Stomach (tissue), 19 donors: ENCODE measurements around the gene NCOA6. TPM values are rescaled to one million over a fixed set of nuclear protein-coding genes. Genes with fewer than 3 reads are reported as not detected.

Experiments
- DNase-seq, 2 donors: peaks; one replicate each; pipeline versions ENCODE4 v3.0.0 to v3.0.0-alpha.2; 2013 to 2019
- H3K27ac ChIP-seq, 5 donors: fragments of 200-600 bp in 4 of 5; sonication (generic) in 4 of 5; one replicate each; pipeline ENCODE4 v1.5.1; 2013 to 2019; ENCODE audit warnings: mild to moderate bottlenecking in 1 of 5, moderate library complexity in 1 of 5
- H3K27me3 ChIP-seq, 3 donors: fragments of 200-600 bp; sonication (generic); one replicate each; pipeline ENCODE4 v1.5.1; 2017 to 2019; ENCODE audit warnings: mixed run types in 1 of 3
- H3K36me3 ChIP-seq, 4 donors: fragments of 200-600 bp; sonication (generic); 1 replicate in 3 of 4; 2 replicates in 1 of 4; pipeline ENCODE4 v1.5.1; 2016 to 2019
- H3K4me1 ChIP-seq, 4 donors: fragments of 200-600 bp; sonication (generic); one replicate each; pipeline ENCODE4 v1.5.1; 2016 to 2019
- H3K4me3 ChIP-seq, 4 donors: fragments of 200-600 bp; sonication (generic) in 3 of 4; one replicate each; pipeline ENCODE4 v1.5.1; 2016 to 2019; ENCODE audit warnings: mild to moderate bottlenecking in 1 of 4
- H3K9me3 ChIP-seq, 4 donors: fragments of 200-600 bp; sonication (generic); one replicate each; pipeline ENCODE4 v1.5.1; 2016 to 2019
- EP300 ChIP-seq: sonication (generic); formaldehyde crosslinking; IDR thresholded peaks from one replicate; pipeline ENCODE4 v1.6.1; 2017; ENCODE audit warnings: antibody characterized with exemption
- POLR2A ChIP-seq, 4 donors: fragments of 450-650 bp; IDR thresholded peaks; one replicate each; pipeline ENCODE4 v1.6.1; 2016; ENCODE audit warnings: antibody characterized with exemption in 4 of 4, control low read depth in 2 of 4, mild to moderate bottlenecking in 1 of 4, moderate library complexity in 1 of 4
- POLR2AphosphoS5 ChIP-seq, 3 donors: sonication (generic); formaldehyde crosslinking; IDR thresholded peaks; one replicate each; pipeline ENCODE4 v1.6.1; 2016; ENCODE audit warnings: antibody characterized with exemption in 3 of 3
- WGBS, 5 donors: extraction: QIAGEN DNeasy Blood & Tissue Kit in 3 of 5; methylation state at CpG; one replicate each; pipeline versions ENCODE4 v1.1.5 to v1.1.7; 2013 to 2018; 5-methylcytosine and 5-hydroxymethylcytosine counted together
- intact Hi-C: fragments of 100-400 bp; cut with DNase I; formaldehyde crosslinking; loops from one replicate; pipeline ENCODE4 v1.15.1; 2023; ENCODE audit warnings: low total_unique reads
- long read RNA-seq, 10 donors: transcript quantifications; one replicate each; lab custom pipeline, GENCODE V29; 2026
- polyA plus RNA-seq, 3 donors: library from polyadenylated mRNA; stranded (reverse); fragments of 200-250 nt; gene quantifications; one replicate each; pipeline ENCODE4 v1.2.3, GENCODE V29; 2013
- total RNA-seq, 5 donors: library from RNA; depleted of rRNA; stranded (reverse); fragments of >200 nt; gene quantifications; one replicate each; pipeline versions ENCODE4 v1.1.0 to v1.2.3, GENCODE V29; 2014 to 2016
- TF ChIP-seq, protein P1 (sequence below), 7 experiments: fragments of 450-650 bp in 4 of 7; fragments of 200-600 bp in 3 of 7; sonication (generic) in 3 of 7; IDR thresholded peaks; one replicate each; pipeline ENCODE4 v1.5.1; 2016 to 2019; ENCODE audit warnings: antibody characterized with exemption in 7 of 7, control low read depth in 2 of 7, mild to moderate bottlenecking in 1 of 7
- donor health status: healthy with polysubstance abuse.
- donor health status: Bipolar disorder and iron deficiency.
- donor health status: healthy.

Gene NCOA6
- total RNA-seq = 10 to 100 TPM in 4 of 5 donors, 1 to 10 TPM in 1; 9.7 to 63.8 (median 29.2) TPM
- 10 to 100 TPM; 13.6 to 21.0 (median 15.2) TPM for polyA plus RNA-seq
- long read RNA-seq, donor 1, partial matches to known transcripts = 5 of 5 reads
- long read RNA-seq, donor 1, other reads (novel, unspliced or antisense) = 0 of 5 reads
- long read RNA-seq, donor 2 = 0 reads
- long read RNA-seq, donor 3, partial matches to known transcripts = 6 of 7 reads
- long read RNA-seq, donor 3, other reads (novel, unspliced or antisense) = 0 of 7 reads
- long read RNA-seq, donor 4 = 0 reads
- long read RNA-seq, donor 5, partial matches to known transcripts = 19 of 20 reads
- long read RNA-seq, donor 5, other reads (novel, unspliced or antisense) = 0 of 20 reads
- long read RNA-seq, donor 6, partial matches to known transcripts = 182 of 183 reads
- long read RNA-seq, donor 6, other reads (novel, unspliced or antisense) = 0 of 183 reads
- long read RNA-seq, donor 7, transcript NCOA6-204 (3 exons, 858 nt) = major isoform, 5 of 122 reads
- long read RNA-seq, donor 7, partial matches to known transcripts = 110 of 122 reads
- long read RNA-seq, donor 7, other reads (novel, unspliced or antisense) = 7 of 122 reads
- long read RNA-seq, donor 8, partial matches to known transcripts = 38 of 39 reads
- long read RNA-seq, donor 8, other reads (novel, unspliced or antisense) = 0 of 39 reads
- long read RNA-seq, donor 9, partial matches to known transcripts = 28 of 29 reads
- long read RNA-seq, donor 9, other reads (novel, unspliced or antisense) = 0 of 29 reads
- long read RNA-seq, donor 10 = 0 reads

- Histone ChIP-seq H3K4me3 (peak within 1 kb of the TSS; percentile 85 to 95 (median 92)), H3K4me1 (peaks cover 29 to 47% (median 39%) of the 10 kb centered on the region in 4 donors), H3K27ac (peak within 1 kb of the TSS; percentile 85 to 99 (median 97)), H3K27me3 (no peaks in the 10 kb centered on the region), H3K36me3 (no peaks in the 10 kb centered on the region), H3K9me3 (no peaks in the 10 kb centered on the region)
- peak; percentile 90 to 95 for DNase-seq
- 6 to 22% (median 11%) methylated on average over 14 to 51 of the region's 52 CpGs for WGBS, 5 donors
- TF ChIP-seq EP300 = no peak
- TF ChIP-seq POLR2AphosphoS5 (IDR thresholded peaks at IDR 0.05) = peak in 2 of 3 donors; percentile 2 to 60
- no peak for TF ChIP-seq POLR2A (IDR thresholded peaks at IDR 0.05)
- intact Hi-C loops = no loop called here
Measured at GRCh38 chr20:34825530-34826362, at the start of gene NCOA6. Gene NCOA6, minus strand, starts transcription at chr20:34825651. Its CDS starts 43,296 bp downstream, at chr20:34782355.

- peaks cover 35 to 72% (median 67%) of the 10 kb centered on the region in 4 donors for H3K4me1 ChIP-seq
- TF ChIP-seq POLR2A (IDR thresholded peaks at IDR 0.05) (no peak), POLR2AphosphoS5 (IDR thresholded peaks at IDR 0.05) (peak in 1 of 3 donors; percentile 79)
- TF ChIP-seq, protein P1, sequence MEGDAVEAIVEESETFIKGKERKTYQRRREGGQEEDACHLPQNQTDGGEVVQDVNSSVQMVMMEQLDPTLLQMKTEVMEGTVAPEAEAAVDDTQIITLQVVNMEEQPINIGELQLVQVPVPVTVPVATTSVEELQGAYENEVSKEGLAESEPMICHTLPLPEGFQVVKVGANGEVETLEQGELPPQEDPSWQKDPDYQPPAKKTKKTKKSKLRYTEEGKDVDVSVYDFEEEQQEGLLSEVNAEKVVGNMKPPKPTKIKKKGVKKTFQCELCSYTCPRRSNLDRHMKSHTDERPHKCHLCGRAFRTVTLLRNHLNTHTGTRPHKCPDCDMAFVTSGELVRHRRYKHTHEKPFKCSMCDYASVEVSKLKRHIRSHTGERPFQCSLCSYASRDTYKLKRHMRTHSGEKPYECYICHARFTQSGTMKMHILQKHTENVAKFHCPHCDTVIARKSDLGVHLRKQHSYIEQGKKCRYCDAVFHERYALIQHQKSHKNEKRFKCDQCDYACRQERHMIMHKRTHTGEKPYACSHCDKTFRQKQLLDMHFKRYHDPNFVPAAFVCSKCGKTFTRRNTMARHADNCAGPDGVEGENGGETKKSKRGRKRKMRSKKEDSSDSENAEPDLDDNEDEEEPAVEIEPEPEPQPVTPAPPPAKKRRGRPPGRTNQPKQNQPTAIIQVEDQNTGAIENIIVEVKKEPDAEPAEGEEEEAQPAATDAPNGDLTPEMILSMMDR (IDR thresholded peaks at IDR 0.05) = peak in 5 of 7 experiments; percentile 71 to 99 (median 93)
- H3K27me3 ChIP-seq = no peaks in the 10 kb centered on the region
- no peak overlapping the region for H3K4me3 ChIP-seq
- intact Hi-C loops = loop anchor here (5.0 kb wide), 1 partner anchor 83 kb away; the partner anchor contains the start of genes GSS and MYH7B
- peak overlapping the region; percentile 66 to 95 (median 92) for H3K27ac ChIP-seq
- no peaks in the 10 kb centered on the region for H3K9me3 ChIP-seq
- 5 to 44% (median 25%) methylated on average over 2 of the region's 2 CpGs for WGBS, 5 donors
- DNase-seq = peak; percentile 86 to 93
- no peaks in the 10 kb centered on the region for H3K36me3 ChIP-seq
Measured at GRCh38 chr20:34874094-34874654, 48.7 kb upstream of the NCOA6 start.

- peaks cover 35 to 69% (median 64%) of the 10 kb centered on the region in 4 donors for H3K4me1 ChIP-seq
- no peaks in the 10 kb centered on the region for H3K27me3 ChIP-seq
- no peak for DNase-seq
- 47 to 59% (median 50%) methylated on average over 3 of the region's 3 CpGs for WGBS, 5 donors
- no peaks in the 10 kb centered on the region for H3K36me3 ChIP-seq
- intact Hi-C loops = loop anchor here (5.0 kb wide), 1 partner anchor 84 kb away; the partner anchor contains the start of genes GSS and MYH7B
- no peaks in the 10 kb centered on the region for H3K9me3 ChIP-seq
- H3K4me3 ChIP-seq = no peak overlapping the region
- H3K27ac ChIP-seq = peak overlapping the region in 3 of 5 donors; percentile 92 to 95 (median 92)
- TF ChIP-seq, protein P1 (IDR thresholded peaks at IDR 0.05) = no peak
- TF ChIP-seq EP300 (no peak), POLR2A (IDR thresholded peaks at IDR 0.05) (no peak), POLR2AphosphoS5 (IDR thresholded peaks at IDR 0.05) (no peak)
Measured at GRCh38 chr20:34873583-34874093, 48.2 kb upstream of the NCOA6 start.

DNA sequence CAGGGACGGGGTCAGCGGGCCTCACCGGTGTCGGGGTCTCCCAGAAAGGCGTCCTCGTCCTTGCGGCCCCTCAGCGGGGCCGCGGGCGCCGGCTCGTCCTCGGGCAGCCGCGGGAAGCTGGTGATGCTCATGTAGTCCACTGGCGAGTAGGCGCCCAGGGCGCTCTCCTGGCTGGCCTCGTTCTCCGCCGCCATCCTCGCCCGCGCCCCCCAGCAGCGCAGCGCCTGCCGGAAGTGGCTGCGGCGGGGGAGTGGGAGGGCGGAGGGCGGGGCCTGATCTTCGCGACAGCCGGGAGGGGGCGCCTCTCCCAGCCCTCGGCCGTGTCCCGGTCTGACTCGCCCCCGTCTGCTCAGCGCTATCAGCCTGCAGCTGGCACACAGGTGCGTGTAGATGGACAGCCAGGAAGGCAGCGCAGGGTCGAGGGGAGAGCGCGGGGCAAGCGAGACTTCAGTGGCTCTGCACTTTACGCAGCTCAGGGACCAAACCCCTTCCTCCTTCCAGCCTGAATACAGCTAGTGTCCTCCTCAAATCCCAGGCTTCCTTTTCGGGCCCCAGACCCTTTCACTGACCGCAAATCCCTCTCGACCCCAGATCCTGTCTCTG is 47.3 kb upstream of the NCOA6 start, which contains the start of gene GGT7:
Gene GGT7 (minus strand): TSS at position 235 of the 603 bp plus-strand sequence. CDS start 41 bp downstream, at position 194.
- peak; percentile 89 to 94 for DNase-seq
- WGBS, 5 donors = 1 to 3% (median 2%) methylated on average over 17 to 52 of the region's 52 CpGs

More for the DNA sequence above, 47.3 kb upstream of the NCOA6 start, which contains the start of gene GGT7:
- intact Hi-C loops = loop anchor here (5.0 kb wide), 1 partner anchor 85 kb away; the partner anchor contains the start of genes GSS and MYH7B
- Histone ChIP-seq H3K9me3 (no peaks in the 10 kb centered on the region), H3K27ac (peak within 1 kb of the TSS; percentile 54 to 92 (median 68)), H3K27me3 (no peaks in the 10 kb centered on the region), H3K36me3 (no peaks in the 10 kb centered on the region), H3K4me1 (peaks cover 26 to 60% (median 58%) of the 10 kb centered on the region in 4 donors), H3K4me3 (peak within 1 kb of the TSS; percentile 56 to 82 (median 74))
- TF ChIP-seq EP300 = no peak
- TF ChIP-seq POLR2AphosphoS5 (IDR thresholded peaks at IDR 0.05) = peak; percentile 57 to 81 (median 64)
- TF ChIP-seq, protein P1 (IDR thresholded peaks at IDR 0.05) = peak in 5 of 7 experiments; percentile 32 to 85 (median 69)
- no peak for TF ChIP-seq POLR2A (IDR thresholded peaks at IDR 0.05)
